Neural cell (in vitro differentiated cells): Measurements from ENCODE around the gene PBX3.

Experiments
- CTCF ChIP-seq: fragments of 450-650 bp; IDR thresholded peaks from 2 replicates; pipeline ENCODE4 v1.5.1; 2014; ENCODE audit warnings: antibody characterized with exemption, mild to moderate bottlenecking, moderate library complexity; ENCODE audit not compliant: poor library complexity, severe bottlenecking
- EP300 ChIP-seq: fragments of 450-650 bp; conservative IDR thresholded peaks from 2 replicates; pipeline ENCODE4 v1.6.1; 2014; ENCODE audit warnings: antibody characterized with exemption, mild to moderate bottlenecking, moderate library complexity; ENCODE audit not compliant: poor library complexity, severe bottlenecking
- EZH2 ChIP-seq: fragments of 200-600, 300-800 bp; shearing (Covaris generic), sonication (generic); IDR thresholded peaks from 2 replicates; pipeline ENCODE4 v1.6.1; 2014; ENCODE audit warnings: antibody characterized with exemption, low read length, borderline replicate concordance, mild to moderate bottlenecking; ENCODE audit not compliant: insufficient read depth, poor library complexity, severe bottlenecking
- POLR2AphosphoS5 ChIP-seq: IDR thresholded peaks from 2 replicates; pipeline ENCODE4 v1.6.1; 2012
- RAD21 ChIP-seq: fragments of 450-650 bp; conservative IDR thresholded peaks from 2 replicates; pipeline ENCODE4 v1.6.1; 2014; ENCODE audit warnings: antibody characterized with exemption, mild to moderate bottlenecking, moderate library complexity
- REST ChIP-seq: IDR thresholded peaks from 2 replicates; pipeline ENCODE4 v1.6.1; 2012; ENCODE audit warnings: borderline replicate concordance
- SMC3 ChIP-seq: fragments of 450-650 bp; conservative IDR thresholded peaks from 2 replicates; pipeline ENCODE4 v1.6.1; 2014; ENCODE audit warnings: antibody characterized with exemption, mild to moderate bottlenecking, moderate library complexity; ENCODE audit not compliant: poor library complexity
- TAF1 ChIP-seq: IDR thresholded peaks from 2 replicates; pipeline ENCODE4 v1.6.1; 2012; ENCODE audit warnings: low read depth

GRCh38 chr9:125861405-125862058, 114.4 kb downstream of the PBX3 start:
- TF ChIP-seq EZH2 (no peak), CTCF (no peak), POLR2AphosphoS5 (no peak), TAF1 (no peak), RAD21 (no peak), EP300 (no peak), SMC3 (no peak), REST (no peak)
